ENCODE data around the gene C16orf78. TPM values are rescaled to one million over a fixed set of nuclear protein-coding genes. Genes with fewer than 3 reads are reported as not detected.
A peak's percentile ranks its signal among the peaks of the same experiment; 100 is the strongest.

Gene C16orf78
- total RNA-seq, 1 experiment from 2014 or later: not detected

- TF ChIP-seq ATF6 (CRISPR knock-in tag; IDR thresholded peaks at IDR 0.05) (no peak), USF2 (CRISPR knock-in tag; IDR thresholded peaks at IDR 0.05) (no peak)
Measured at GRCh38 chr16:49336581-49336980, 37.0 kb upstream of the C16orf78 start (continued).

- ATAC-seq (peak; percentile 47), DNase-seq (ENCODE audit: low spot score) (no peak)
- no peak for TF ChIP-seq ZNF138 (CRISPR knock-in tag; conservative IDR thresholded peaks at IDR 0.05)
- no peak for TF ChIP-seq STAT6 (CRISPR knock-in tag; conservative IDR thresholded peaks at IDR 0.05; ENCODE audit: low read depth)
- no peak for TF ChIP-seq ZSCAN18 (CRISPR knock-in tag; IDR thresholded peaks at IDR 0.05)
- no peak for TF ChIP-seq NFATC4 (CRISPR knock-in tag; IDR thresholded peaks at IDR 0.05)
- TF ChIP-seq ZBTB21 (CRISPR knock-in tag; IDR thresholded peaks at IDR 0.05; ENCODE audit: borderline replicate concordance): no peak
- no peak for TF ChIP-seq ESRRA (CRISPR knock-in tag; IDR thresholded peaks at IDR 0.05; ENCODE audit: borderline replicate concordance)
- TF ChIP-seq IRF2 (CRISPR knock-in tag; IDR thresholded peaks at IDR 0.05; ENCODE audit: borderline replicate concordance, low read depth): no peak
- no peak for TF ChIP-seq NR2C2 (CRISPR knock-in tag; IDR thresholded peaks at IDR 0.05)
- TF ChIP-seq RORB (CRISPR knock-in tag; IDR thresholded peaks at IDR 0.05): no peak
- TF ChIP-seq OVOL2 (CRISPR knock-in tag; IDR thresholded peaks at IDR 0.05; ENCODE audit: borderline replicate concordance): no peak
- TF ChIP-seq ETV6 (CRISPR knock-in tag; IDR thresholded peaks at IDR 0.05): no peak
- ChIA-PET POLR2A (no interaction called here), CTCF (interaction anchor here (1.0 to 2.2 kb wide), 4 partner anchors 10 to 651 kb away, joined by 3 to 6 read pairs (median 4); no protein-coding TSS in a partner anchor)
- Mint-ChIP-seq H3K27ac (no peak overlapping the region), H3K27me3 (ENCODE audit: low read depth) (no peaks in the 10 kb centered on the region; the same call in 1 of the 2 replicates), H3K9me3 (no peaks in the 10 kb centered on the region), H3K4me3 (no peak overlapping the region), H3K4me1 (no peaks in the 10 kb centered on the region), H3K36me3 (no peaks in the 10 kb centered on the region)
Measured at GRCh38 chr16:49337814-49338350, 35.7 kb upstream of the C16orf78 start.

GRCh38 chr16:49338611-49339265 lies 34.9 kb upstream of the C16orf78 start:
- no peaks in the 10 kb centered on the region; the same call in 1 of the 2 replicates for H3K27me3 Mint-ChIP-seq (ENCODE audit: low read depth)
- no peaks in the 10 kb centered on the region for H3K36me3 Mint-ChIP-seq
- no peak overlapping the region for H3K4me3 Mint-ChIP-seq
- ChIA-PET CTCF (interaction anchor here (2.2 to 3.8 kb wide), 2 partner anchors 10 to 14 kb away, joined by 5 to 25 read pairs; no protein-coding TSS in a partner anchor), POLR2A (no interaction called here)
- H3K4me1 Mint-ChIP-seq: no peaks in the 10 kb centered on the region
- H3K9me3 Mint-ChIP-seq: no peaks in the 10 kb centered on the region
- DNase-seq (ENCODE audit: low spot score) (no peak), ATAC-seq (no peak)
- no peak overlapping the region for H3K27ac Mint-ChIP-seq
- no peak for TF ChIP-seq CBFB (CRISPR knock-in tag; IDR thresholded peaks at IDR 0.05; ENCODE audit: low read depth)
- TF ChIP-seq IRF1 (CRISPR knock-in tag; IDR thresholded peaks at IDR 0.05): no peak
- no peak for TF ChIP-seq SMAD3 (CRISPR knock-in tag; IDR thresholded peaks at IDR 0.05; ENCODE audit: borderline replicate concordance)
- TF ChIP-seq HMGXB4 (CRISPR knock-in tag; IDR thresholded peaks at IDR 0.05): no peak
- TF ChIP-seq PREB (CRISPR knock-in tag; IDR thresholded peaks at IDR 0.05; ENCODE audit: borderline replicate concordance): no peak
- TF ChIP-seq EMX1 (CRISPR knock-in tag; IDR thresholded peaks at IDR 0.05): no peak
- TF ChIP-seq ZSCAN18 (CRISPR knock-in tag; IDR thresholded peaks at IDR 0.05): no peak
- TF ChIP-seq ZNF232 (CRISPR knock-in tag; IDR thresholded peaks at IDR 0.05): no peak
- TF ChIP-seq ETV6 (CRISPR knock-in tag; IDR thresholded peaks at IDR 0.05): no peak

Measured in WTC11 (cell line).